Measurements from ENCODE around the gene PLCL1.

Gene PLCL1

DNA sequence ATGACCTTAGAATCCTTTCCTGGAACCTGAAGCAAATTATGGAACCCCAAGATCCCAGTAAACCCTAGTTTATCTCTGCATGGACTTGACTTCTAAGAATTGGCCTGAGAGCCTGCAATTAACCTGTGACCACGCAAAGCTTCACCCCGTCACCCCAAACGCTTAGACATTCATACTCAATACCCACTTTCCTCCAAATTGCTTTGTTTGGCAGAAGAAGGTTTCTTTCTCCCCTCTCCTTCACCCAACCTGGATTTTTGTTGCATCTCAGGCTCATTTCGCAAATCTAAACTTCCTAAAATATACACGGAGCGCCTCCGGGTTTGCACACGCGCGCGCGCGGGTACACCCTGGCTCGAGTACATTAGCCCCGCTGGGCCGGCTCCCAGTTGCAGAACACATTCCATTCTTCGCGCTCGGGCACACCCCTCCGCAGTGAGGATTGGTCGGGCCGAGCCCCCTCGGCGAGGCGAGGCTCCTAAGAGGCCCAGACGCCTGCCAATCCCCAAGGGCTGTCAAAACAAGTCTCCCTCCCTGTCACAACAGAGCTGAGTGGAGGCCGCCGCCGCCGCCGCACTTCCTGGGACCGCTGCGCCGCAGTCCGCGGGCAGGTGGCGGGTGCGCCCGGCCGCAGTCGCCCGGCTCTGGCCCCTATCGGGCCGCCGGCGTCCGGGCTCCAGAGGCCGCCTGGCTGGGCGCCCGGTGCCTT lies at the start of gene PLCL1:
Gene PLCL1, plus strand, starts transcription at position 545 of the 709 bp plus-strand sequence.
- FAIRE-seq (no peak), DNase-seq (ENCODE audit: low spot score) (no peak)

DNA sequence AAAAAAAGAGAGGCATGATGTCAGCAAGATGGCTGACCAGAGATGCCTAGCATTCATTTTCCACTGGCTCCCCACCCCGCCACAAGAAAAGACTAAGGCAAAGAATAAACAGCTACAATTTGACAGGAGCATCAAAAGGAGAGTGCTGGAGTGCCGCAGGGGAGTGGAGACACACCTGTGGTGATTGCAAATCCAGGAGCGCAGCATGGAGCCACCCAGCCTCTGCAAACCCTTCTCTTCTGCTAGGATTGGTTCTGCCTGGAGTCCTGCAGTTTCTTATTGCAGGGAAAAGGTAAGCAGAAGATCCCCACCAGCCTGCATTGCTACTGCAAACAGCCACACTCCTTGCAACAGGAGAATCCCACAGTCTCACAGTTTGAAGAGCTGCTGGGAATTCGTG lies 45.4 kb upstream of the PLCL1 start:
- FAIRE-seq, result no peak
- no peak for DNase-seq (ENCODE audit: low spot score)

GRCh38 chr2:197759625-197760292 lies 44.6 kb upstream of the PLCL1 start:
- FAIRE-seq, result no peak
- DNase-seq (ENCODE audit: low spot score), result no peak

GRCh38 chr2:197760293-197760657 lies 44.1 kb upstream of the PLCL1 start:
- no peak for FAIRE-seq
- DNase-seq (ENCODE audit: low spot score), result no peak

DNA sequence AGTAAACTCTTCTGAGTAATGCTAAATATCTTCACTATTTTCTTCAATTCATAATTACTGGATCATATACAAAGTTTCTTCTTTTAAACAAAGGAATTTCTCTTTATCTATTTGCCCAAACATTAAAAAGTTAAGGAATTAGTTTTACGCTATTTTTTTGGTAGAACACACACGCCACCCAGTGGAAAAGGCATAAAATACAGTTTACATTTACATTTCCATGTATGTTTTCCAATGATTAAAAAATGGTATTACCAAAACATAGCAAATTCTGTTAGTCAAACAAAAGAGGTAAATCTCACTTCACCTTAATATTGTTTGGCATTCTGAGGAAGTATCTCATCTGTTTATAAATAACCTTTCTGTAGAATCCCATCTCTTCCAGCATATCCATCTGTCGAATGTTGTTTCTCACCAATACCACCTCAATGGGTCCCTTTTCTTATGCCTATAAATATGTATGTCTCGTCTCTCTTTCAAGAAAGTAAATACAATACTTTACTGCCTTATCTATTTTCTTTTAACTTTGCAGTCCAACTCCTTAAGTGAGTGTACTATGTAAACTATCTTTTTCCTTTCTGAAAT lies 26.5 kb upstream of the PLCL1 start:
- FAIRE-seq (no peak), DNase-seq (ENCODE audit: low spot score) (no peak)

GRCh38 chr2:197779261-197779660 lies 25.1 kb upstream of the PLCL1 start:
- no peak for DNase-seq (ENCODE audit: low spot score)
- no peak for FAIRE-seq

GRCh38 chr2:197782126-197782525 lies 22.3 kb upstream of the PLCL1 start:
- no peak for DNase-seq (ENCODE audit: low spot score)
- no peak for FAIRE-seq

DNA sequence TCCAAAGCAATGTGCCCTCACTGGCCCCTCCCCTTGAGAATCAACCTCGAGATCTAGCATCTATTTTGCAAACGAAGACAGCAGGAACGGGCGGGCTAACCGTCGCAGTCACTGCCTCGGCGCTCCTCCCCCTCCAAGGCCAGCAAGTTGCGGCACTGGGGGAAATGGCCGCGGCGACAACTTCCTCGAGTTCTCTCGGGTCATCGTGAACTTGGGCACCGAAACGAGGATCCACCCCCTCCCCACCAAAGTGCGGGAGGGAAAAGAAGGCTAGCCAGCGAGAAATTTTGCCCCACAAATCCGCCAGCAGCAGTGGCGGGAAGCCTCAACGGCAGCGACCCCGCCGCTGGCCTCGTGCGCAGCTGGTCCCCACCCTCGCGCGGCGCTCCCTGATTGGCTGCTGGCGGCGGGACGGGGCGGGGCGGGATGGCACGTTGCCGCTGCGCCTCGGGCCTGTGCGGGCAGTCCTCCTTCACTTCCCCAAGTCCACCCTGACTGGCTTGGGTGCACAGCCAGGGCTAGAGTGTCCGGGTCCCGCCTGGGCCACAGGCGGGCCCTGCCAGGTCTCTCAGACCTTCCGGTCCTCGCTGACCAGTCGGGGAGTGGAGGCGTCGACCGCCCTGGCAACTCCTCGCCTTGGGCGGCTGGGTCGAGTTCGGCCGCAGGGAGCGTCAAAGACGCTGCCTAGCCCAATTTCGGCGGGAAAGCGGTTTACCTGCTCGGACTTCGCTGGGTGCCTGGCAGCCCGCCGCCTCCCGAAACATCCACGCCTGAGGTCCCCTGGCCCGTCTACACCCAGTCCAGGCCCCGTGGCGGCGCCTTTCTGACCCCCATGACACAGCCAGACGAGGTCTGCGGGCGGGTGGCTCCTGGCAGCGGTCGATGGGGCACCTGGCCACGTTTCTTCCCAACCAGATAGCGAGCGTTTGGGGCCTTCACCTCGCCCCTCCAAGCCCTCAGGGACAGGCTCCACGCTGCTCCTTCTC lies 19.1 kb upstream of the PLCL1 start, which contains the start of gene BOLL:
Gene BOLL, minus strand, starts transcription at position 364 of the 986 bp plus-strand sequence. CDS start 3,469 bp downstream, outside the sequence.
- DNase-seq (ENCODE audit: low spot score) (no peak), FAIRE-seq (no peak)

DNA sequence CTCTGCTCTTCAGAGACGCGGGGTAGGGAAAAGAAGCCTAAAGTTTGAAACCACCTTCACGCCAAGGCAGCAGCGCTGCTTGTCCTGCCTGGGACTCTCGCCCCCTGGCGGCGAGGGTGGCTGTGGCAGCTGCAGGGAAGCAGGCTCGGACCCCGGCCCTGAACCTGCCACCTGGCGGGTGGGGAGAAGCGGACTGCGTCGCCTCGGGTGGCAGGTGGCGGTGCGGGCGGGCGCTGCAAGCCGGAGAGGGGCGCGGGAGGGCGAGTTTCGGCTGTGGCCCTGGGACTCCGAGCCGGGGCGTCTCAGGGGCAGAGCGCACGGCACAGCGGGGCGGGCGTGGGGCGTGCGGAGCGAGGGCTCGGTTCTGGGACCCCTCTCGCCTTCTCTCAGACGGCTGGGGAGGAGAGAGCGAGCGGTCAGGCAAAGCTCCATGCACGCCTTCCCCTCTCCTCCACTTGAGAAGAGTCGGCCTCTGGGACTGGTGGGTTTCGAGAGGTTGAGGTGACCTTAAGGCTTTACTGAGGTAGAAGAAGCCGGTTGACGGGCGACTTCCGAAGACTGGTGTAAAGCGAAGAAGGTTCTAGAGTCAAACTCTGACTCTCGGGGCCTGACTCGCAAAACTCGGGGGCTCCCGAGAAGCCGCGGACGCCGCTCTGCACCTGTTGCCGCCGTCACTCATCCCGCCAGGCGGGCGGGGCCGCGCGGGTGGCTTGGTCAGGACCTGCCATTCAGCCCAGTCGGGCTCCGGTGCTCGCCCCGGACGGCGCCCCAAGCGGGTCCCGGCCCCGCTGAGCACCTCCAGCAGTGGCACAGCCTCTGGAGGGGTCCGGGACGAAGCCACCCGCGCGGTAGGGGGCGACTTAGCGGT lies 18.1 kb upstream of the PLCL1 start:
- FAIRE-seq (no peak), DNase-seq (ENCODE audit: low spot score) (no peak)

DNA sequence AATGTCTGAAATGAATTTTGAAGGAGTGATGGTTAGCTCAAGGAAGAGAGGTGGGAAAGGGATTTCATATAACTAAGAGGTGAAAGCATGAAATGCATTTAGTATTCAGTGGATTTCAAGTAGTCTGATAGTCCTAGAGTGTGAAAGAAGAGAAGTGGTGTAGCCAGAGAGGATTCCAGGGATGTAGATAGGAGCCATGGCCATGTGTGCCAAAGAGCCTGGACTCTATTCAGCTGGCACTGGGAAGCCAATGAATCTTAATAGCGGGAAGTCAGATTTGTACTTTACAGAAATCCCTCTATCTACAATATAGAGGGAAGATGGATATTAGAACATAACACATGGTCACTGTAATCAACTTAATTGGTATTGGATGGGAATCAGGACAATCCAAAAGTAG lies 10.9 kb upstream of the PLCL1 start:
- no peak for FAIRE-seq
- DNase-seq (ENCODE audit: low spot score), result no peak

DNA sequence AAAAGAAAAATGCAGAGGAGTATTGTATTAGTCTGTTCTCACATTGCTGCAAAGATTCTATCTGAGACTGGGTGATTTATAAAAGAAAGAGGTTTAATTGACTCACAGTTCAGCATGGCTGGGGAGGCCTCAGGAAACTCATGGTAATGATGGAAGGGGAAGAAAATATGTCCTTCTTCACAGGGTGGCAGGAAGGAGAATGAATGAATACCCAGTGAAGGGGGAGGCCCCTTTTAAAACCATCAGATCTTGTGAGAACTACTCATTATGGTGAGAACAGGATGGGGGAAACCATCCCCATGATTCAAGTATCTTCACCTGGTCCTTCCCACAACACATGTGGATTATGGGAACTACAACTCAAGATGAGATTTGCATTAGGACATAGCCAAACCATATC lies 9.1 kb upstream of the PLCL1 start:
- DNase-seq (ENCODE audit: low spot score), result no peak
- FAIRE-seq, result no peak

- no peak for DNase-seq (ENCODE audit: low spot score)
- no peak for FAIRE-seq
These were observed 6.2 kb upstream of the PLCL1 start for GRCh38 chr2:197798187-197798586.

GRCh38 chr2:197799068-197799467 lies 5.3 kb upstream of the PLCL1 start:
- no peak for FAIRE-seq
- DNase-seq (ENCODE audit: low spot score), result no peak

GRCh38 chr2:197800091-197800490 lies 4.3 kb upstream of the PLCL1 start:
- FAIRE-seq (no peak), DNase-seq (ENCODE audit: low spot score) (no peak)

DNA sequence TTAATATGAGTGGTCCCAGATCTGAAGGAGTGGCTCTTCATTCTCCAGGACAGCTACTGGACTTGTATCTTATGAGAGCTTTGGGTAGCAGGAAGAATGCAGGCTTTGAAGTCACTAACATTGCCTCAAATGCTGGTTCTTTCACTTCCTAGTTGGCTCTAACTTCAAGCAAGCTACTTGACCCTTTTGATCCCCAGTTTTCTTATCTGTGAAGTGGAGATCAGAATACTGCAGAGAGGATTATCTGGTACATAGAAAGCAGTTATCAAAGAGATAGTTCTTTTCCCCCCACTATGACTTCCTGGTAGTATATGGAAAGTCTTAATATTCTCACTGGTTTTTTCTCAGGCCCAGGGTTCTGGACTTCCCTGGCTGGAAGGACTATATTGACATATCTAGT lies 3.4 kb upstream of the PLCL1 start:
- DNase-seq (ENCODE audit: low spot score), result no peak
- FAIRE-seq, result no peak

- FAIRE-seq (no peak), DNase-seq (ENCODE audit: low spot score) (peak; percentile 40)
These were observed 1.4 kb upstream of the PLCL1 start for GRCh38 chr2:197803033-197803444.

GRCh38 chr2:197804758-197805714 lies 643 bp downstream of the PLCL1 start:
- no peak for DNase-seq (ENCODE audit: low spot score)
- no peak for FAIRE-seq

- no peak for DNase-seq (ENCODE audit: low spot score)
- no peak for FAIRE-seq
These were observed 1.6 kb downstream of the PLCL1 start for GRCh38 chr2:197805715-197806633.

Data from urothelium cell line (cell line).